PC-3 (cell line): ENCODE results near the gene TGFB2. TPM values are rescaled to one million over a fixed set of nuclear protein-coding genes. Genes with fewer than 3 reads are reported as not detected.

Experiments used
- ATAC-seq: fragments of 200-7000 bp; cut with Tn5 transposase; 2 replicates; pipeline ENCODE4 v1.9.1; 2020; ENCODE audit warnings: mild to moderate bottlenecking, moderate library complexity
- BruUV-seq: library from RNA; stranded (reverse); fragments of 400-500 nt; replicated peaks from 2 replicates; lab custom pipeline; 2021; lab: Mats Ljungman, UMichigan
- CTCF ChIA-PET: fragments of 300-600 bp; sonication (Branson Sonifier 250); formaldehyde crosslinking; loops from one replicate; lab custom pipeline; 2022; ENCODE audit warnings: antibody characterized with exemption; lab: Charles Lee
- POLR2A ChIA-PET: fragments of 300-600 bp; sonication (Branson Sonifier 250); formaldehyde crosslinking; loops from one replicate; lab custom pipeline; 2022; ENCODE audit warnings: antibody characterized with exemption; ENCODE audit not compliant: unreplicated experiment; lab: Charles Lee
- DNase-seq: peaks from one replicate; pipeline ENCODE4 v3.0.0-alpha.2; 2015
- H2AFZ ChIP-seq: fragments of 300-600 bp; sonication (generic); 2 replicates; pipeline ENCODE4 v1.6.0; 2016; ENCODE audit warnings: antibody characterized with exemption, low read length
- H3F3A ChIP-seq: fragments of 300-600 bp; sonication (generic); one replicate; pipeline ENCODE4 v1.6.0; 2017; ENCODE audit warnings: antibody characterized with exemption, low read length, control low read depth, mild to moderate bottlenecking; ENCODE audit not compliant: unreplicated experiment
- H3K27ac ChIP-seq: fragments of 300-600 bp; sonication (generic); 2 replicates; pipeline ENCODE4 v1.5.1; 2016; ENCODE audit warnings: mild to moderate bottlenecking, low read length
- H3K27me3 ChIP-seq: fragments of 300-600 bp; sonication (generic); 2 replicates; pipeline ENCODE4 v1.6.1; 2016; ENCODE audit warnings: low read length, mixed read lengths
- H3K36me3 ChIP-seq: fragments of 300-600 bp; sonication (generic); 2 replicates; pipeline ENCODE4 v1.6.1; 2016; ENCODE audit warnings: low read depth, mixed run types, low read length, mixed read lengths
- H3K4me1 ChIP-seq: fragments of 300-600 bp; sonication (generic); 2 replicates; pipeline ENCODE4 v1.5.1; 2016; ENCODE audit warnings: low read length; ENCODE audit not compliant: insufficient read depth
- H3K4me2 ChIP-seq: fragments of 300-600 bp; sonication (generic); 2 replicates; pipeline ENCODE4 v1.6.0; 2016; ENCODE audit warnings: low read length
- H3K4me3 ChIP-seq: fragments of 300-600 bp; sonication (generic); 2 replicates; pipeline ENCODE4 v1.5.1; 2016; ENCODE audit warnings: mild to moderate bottlenecking, low read length, mixed read lengths
- H3K79me2 ChIP-seq: fragments of 300-600 bp; sonication (generic); 2 replicates; pipeline ENCODE4 v1.6.1; 2017; ENCODE audit warnings: low read length, mixed read lengths
- H3K9ac ChIP-seq: fragments of 300-600 bp; sonication (generic); 2 replicates; pipeline ENCODE4 v1.6.0; 2016; ENCODE audit warnings: mild to moderate bottlenecking, low read length
- H3K9me2 ChIP-seq: fragments of 300-600 bp; sonication (generic); replicated peaks from 2 replicates; pipeline ENCODE4 v1.6.1; 2016; ENCODE audit warnings: mixed run types, low read length, mixed read lengths
- H3K9me3 ChIP-seq: fragments of 300-600 bp; sonication (generic); 2 replicates; pipeline ENCODE4 v1.6.1; 2016; ENCODE audit warnings: low read length, mixed read lengths
- H4K20me1 ChIP-seq: fragments of 300-600 bp; sonication (generic); 2 replicates; pipeline ENCODE4 v1.6.1; 2016; ENCODE audit warnings: low read length, mixed read lengths
- EZH2 ChIP-seq: fragments of 300-600 bp; sonication (generic); IDR thresholded peaks from one replicate; pipeline ENCODE4 v1.6.1; 2017; ENCODE audit warnings: antibody characterized with exemption, mild to moderate bottlenecking, low read length; ENCODE audit not compliant: unreplicated experiment
- EZH2phosphoT487 ChIP-seq: fragments of 300-600 bp; sonication (generic); IDR thresholded peaks from 2 replicates; pipeline ENCODE4 v1.6.1; 2018; ENCODE audit warnings: mild to moderate bottlenecking, antibody characterized with exemption, low read length, borderline replicate concordance
- intact Hi-C: fragments of 100-400 bp; cut with micrococcal nuclease; formaldehyde crosslinking; loops from 2 replicates; pipeline ENCODE4 v1.9.0; 2023
- total RNA-seq: library from RNA; depleted of rRNA; stranded (reverse); fragments of >200 nt; gene quantifications from 2 replicates; pipeline ENCODE4 v1.2.3, GENCODE V29; 2014
- TF ChIP-seq, protein P1 (sequence below): fragments of 300-600 bp; sonication (generic); conservative IDR thresholded peaks from 2 replicates; pipeline ENCODE4 v1.5.1; 2017; ENCODE audit warnings: antibody characterized with exemption, low read depth, mild to moderate bottlenecking, low read length

The TGFB2 gene
- total RNA-seq, 1 experiment from 2014 or later: 50.3 TPM

DNA sequence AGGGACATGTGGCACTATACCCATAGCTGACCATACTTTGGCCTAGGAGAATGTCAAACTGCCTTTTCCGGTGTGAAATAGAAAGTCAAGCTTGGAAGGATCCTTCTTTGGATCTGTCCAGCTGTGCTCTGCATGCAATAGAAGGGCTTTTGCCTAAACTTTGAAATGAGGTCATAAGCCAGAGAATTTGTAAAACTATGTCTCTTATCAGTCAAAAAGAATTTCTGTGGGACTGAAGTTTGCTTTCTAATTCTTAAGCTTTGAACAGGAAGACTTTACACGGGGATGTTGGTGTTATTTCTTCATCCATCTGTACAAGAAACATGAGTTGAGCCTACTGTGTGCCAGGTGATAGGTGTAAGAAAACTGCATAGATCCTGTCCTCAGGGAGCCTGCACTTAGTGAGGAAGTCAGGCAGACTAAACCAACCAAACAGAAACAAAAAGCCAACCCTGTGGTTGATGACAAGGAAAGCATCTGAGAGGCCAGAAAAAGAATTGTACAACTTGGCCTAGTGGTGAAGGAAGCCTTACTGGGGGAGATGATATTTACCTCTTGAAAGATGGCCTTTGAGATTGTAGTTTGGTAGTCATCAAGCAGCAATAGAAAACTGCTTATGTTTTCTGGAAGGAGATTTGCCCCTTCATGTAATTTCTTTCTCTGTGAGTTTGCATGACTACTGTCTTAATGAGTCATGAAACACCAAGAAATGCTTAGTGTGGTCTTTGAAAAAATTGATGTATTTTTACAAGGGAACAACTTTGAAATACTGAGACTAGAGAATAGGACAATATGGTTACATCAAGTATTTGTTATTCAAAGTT, 24.8 kb downstream of the TGFB2 start:
- DNase-seq (peak; percentile 62), ATAC-seq (no peak; the same call in 1 of the 2 replicates)
- no TSS peak for BruUV-seq
- H3K27me3 ChIP-seq: no peaks in the 10 kb centered on the region
- peaks cover 8% of the 10 kb centered on the region for H3F3A ChIP-seq
- H2AFZ ChIP-seq: no peak overlapping the region
- peaks cover 23% of the 10 kb centered on the region for H3K36me3 ChIP-seq
- no peak overlapping the region for H3K4me2 ChIP-seq
- intact Hi-C loops: no loop called here
- peaks cover 97% of the 10 kb centered on the region for H3K79me2 ChIP-seq
- H3K4me3 ChIP-seq: no peak overlapping the region
- peak overlapping the region; percentile 26 for H3K27ac ChIP-seq
- no peaks in the 10 kb centered on the region for H3K9me2 ChIP-seq
- POLR2A ChIA-PET: interaction anchor here (0.6 kb wide), 1 partner anchor 890 kb away, joined by 9 read pairs; no protein-coding TSS in a partner anchor
- no peak overlapping the region for H3K9ac ChIP-seq
- peaks cover 44% of the 10 kb centered on the region for H3K4me1 ChIP-seq
- CTCF ChIA-PET: no interaction called here
- no peaks in the 10 kb centered on the region for H4K20me1 ChIP-seq
- TF ChIP-seq, protein P1, sequence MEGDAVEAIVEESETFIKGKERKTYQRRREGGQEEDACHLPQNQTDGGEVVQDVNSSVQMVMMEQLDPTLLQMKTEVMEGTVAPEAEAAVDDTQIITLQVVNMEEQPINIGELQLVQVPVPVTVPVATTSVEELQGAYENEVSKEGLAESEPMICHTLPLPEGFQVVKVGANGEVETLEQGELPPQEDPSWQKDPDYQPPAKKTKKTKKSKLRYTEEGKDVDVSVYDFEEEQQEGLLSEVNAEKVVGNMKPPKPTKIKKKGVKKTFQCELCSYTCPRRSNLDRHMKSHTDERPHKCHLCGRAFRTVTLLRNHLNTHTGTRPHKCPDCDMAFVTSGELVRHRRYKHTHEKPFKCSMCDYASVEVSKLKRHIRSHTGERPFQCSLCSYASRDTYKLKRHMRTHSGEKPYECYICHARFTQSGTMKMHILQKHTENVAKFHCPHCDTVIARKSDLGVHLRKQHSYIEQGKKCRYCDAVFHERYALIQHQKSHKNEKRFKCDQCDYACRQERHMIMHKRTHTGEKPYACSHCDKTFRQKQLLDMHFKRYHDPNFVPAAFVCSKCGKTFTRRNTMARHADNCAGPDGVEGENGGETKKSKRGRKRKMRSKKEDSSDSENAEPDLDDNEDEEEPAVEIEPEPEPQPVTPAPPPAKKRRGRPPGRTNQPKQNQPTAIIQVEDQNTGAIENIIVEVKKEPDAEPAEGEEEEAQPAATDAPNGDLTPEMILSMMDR: no peak
- TF ChIP-seq EZH2 (no peak), EZH2phosphoT487 (no peak)
- no peaks in the 10 kb centered on the region for H3K9me3 ChIP-seq

DNA sequence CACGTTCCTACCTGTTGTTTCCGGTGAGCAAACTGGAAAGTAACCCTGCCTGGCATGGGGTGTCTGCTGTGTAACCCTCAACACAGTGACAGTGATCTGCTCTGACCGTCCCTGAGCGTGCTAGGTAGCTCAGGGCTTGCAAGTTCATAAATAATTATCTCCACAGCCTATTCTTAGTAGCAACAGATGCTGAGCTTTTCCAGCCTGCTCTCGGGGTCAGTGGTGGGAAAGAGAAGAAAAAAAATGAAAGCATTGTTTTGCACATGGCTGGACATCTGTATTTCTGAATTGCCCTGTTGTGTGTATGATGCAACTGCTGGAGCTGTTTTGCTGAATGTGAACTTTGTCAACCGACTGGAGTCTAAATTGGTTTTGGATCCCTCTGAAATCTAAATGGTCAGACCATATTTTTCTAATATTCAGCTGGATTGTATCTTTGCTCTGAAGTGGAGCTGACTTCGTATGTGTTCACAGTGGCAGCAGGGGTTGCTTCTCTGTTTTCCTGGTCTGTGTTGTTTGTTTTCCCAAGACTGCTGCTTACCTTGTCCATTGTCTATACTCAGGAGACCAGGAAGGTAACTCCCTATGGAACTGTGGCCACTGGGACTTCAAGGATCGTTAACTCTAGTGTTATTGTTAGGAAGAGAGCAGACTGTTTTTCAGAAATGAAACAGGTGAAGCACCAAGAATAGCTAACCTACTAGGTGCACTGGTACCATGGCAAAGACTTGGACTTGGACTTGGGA, 27.0 kb downstream of the TGFB2 start:
- Histone ChIP-seq H3K27me3 (no peaks in the 10 kb centered on the region), H3K4me3 (no peak overlapping the region), H3K4me1 (peaks cover 66% of the 10 kb centered on the region), H3K9ac (no peak overlapping the region), H3K79me2 (peaks cover 92% of the 10 kb centered on the region), H3K27ac (peak overlapping the region; percentile 12), H3K9me3 (no peaks in the 10 kb centered on the region), H3K4me2 (no peak overlapping the region), H3K9me2 (no peaks in the 10 kb centered on the region), H4K20me1 (no peaks in the 10 kb centered on the region), H2AFZ (no peak overlapping the region), H3F3A (peaks cover 27% of the 10 kb centered on the region), H3K36me3 (peaks cover 18% of the 10 kb centered on the region)
- CTCF ChIA-PET: no interaction called here
- POLR2A ChIA-PET: interaction anchor here (0.6 kb wide), 2 partner anchors 18 to 113 kb away, joined by 4 to 5 read pairs; no protein-coding TSS in a partner anchor
- DNase-seq: no peak
- ATAC-seq: no peak
- no peak for TF ChIP-seq EZH2phosphoT487
- no peak for TF ChIP-seq EZH2
- TF ChIP-seq, protein P1: no peak
- BruUV-seq: no TSS peak
- intact Hi-C loops: no loop called here
